Measurements from ENCODE around the gene TMOD2. TPM values are rescaled to one million over a fixed set of nuclear protein-coding genes. Genes with fewer than 3 reads are reported as not detected.

The TMOD2 gene
- total RNA-seq, 1 donor from 2014 or later: 1.9 TPM

DNA sequence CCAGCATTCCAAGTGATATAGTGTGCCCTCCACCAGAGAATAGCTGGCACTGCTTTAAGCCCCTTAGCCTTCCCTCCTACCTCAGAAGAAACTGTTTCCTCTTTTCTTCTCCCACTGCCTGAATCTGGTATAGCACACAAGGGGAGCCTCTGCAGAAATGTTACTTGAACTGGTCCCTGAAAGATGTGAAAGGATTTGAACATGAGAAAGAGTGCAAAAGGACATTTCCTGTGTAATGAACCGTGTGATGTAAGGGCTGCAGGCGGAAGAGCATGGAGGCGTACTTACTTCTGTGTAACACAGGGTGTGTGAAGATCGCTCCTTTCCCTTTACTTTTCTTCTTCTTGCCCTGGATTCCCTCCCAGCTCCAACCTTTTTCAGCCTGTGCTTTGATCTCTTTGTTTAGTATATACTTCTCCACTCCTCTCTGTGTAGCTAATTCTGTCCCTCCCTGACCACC, 86.4 kb downstream of the TMOD2 start:
- DNase-seq (ENCODE audit: low spot score): peak; percentile 13
- Histone ChIP-seq H3K27ac (no peak overlapping the region), H3K36me3 (no peaks in the 10 kb centered on the region), H3F3A (ENCODE audit: low read depth) (no peaks in the 10 kb centered on the region), H3K27me3 (no peaks in the 10 kb centered on the region), H2AFZ (replicated peaks) (no peak overlapping the region), H3K79me2 (ENCODE audit: low read depth) (peaks cover 56% of the 10 kb centered on the region), H4K20me1 (ENCODE audit: low read depth) (peaks cover 71% of the 10 kb centered on the region), H3K4me1 (peaks cover 15% of the 10 kb centered on the region), H3K4me2 (peak overlapping the region; percentile 27), H3K4me3 (no peak overlapping the region), H3K9ac (no peak overlapping the region), H3K9me3 (ENCODE audit: low read depth) (no peaks in the 10 kb centered on the region)
- H3K4me1 Mint-ChIP-seq: peaks cover 30% of the 10 kb centered on the region
- H3K27ac Mint-ChIP-seq: peak overlapping the region; percentile 78
- peak overlapping the region; percentile 70 for H3K4me3 Mint-ChIP-seq
- no peaks in the 10 kb centered on the region for H3K9me3 Mint-ChIP-seq
- no peaks in the 10 kb centered on the region for H3K36me3 Mint-ChIP-seq
- TF ChIP-seq EZH2 (IDR thresholded peaks at IDR 0.05) (no peak), EZH2phosphoT487 (IDR thresholded peaks at IDR 0.05) (no peak)
- TF ChIP-seq, protein P1, sequence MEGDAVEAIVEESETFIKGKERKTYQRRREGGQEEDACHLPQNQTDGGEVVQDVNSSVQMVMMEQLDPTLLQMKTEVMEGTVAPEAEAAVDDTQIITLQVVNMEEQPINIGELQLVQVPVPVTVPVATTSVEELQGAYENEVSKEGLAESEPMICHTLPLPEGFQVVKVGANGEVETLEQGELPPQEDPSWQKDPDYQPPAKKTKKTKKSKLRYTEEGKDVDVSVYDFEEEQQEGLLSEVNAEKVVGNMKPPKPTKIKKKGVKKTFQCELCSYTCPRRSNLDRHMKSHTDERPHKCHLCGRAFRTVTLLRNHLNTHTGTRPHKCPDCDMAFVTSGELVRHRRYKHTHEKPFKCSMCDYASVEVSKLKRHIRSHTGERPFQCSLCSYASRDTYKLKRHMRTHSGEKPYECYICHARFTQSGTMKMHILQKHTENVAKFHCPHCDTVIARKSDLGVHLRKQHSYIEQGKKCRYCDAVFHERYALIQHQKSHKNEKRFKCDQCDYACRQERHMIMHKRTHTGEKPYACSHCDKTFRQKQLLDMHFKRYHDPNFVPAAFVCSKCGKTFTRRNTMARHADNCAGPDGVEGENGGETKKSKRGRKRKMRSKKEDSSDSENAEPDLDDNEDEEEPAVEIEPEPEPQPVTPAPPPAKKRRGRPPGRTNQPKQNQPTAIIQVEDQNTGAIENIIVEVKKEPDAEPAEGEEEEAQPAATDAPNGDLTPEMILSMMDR (IDR thresholded peaks at IDR 0.05): no peak
- H3K27me3 Mint-ChIP-seq (ENCODE audit: insufficient read depth, low read depth): no peaks in the 10 kb centered on the region

DNA sequence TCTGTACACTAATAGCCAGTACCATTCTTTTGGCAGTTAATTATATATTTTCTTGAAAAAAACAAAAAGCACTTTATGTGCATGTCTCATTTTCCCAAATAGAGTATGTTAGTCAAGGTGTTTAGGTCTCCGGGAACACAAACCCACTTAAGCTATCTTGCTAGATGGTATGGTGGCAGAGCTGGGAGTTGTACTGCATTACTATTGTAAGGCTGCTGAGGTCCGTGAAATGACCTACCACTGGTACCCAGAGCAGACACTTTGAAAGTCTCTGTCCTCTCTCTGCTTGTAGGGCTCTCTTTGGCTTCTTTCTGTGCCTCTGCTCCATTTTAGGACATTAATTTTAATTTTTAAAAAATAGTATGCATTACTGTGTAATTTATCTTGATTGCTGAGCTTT, 86.9 kb downstream of the TMOD2 start:
- H3K4me3 ChIP-seq: no peak overlapping the region
- Mint-ChIP-seq H3K27ac (peak overlapping the region; percentile 78), H3K9me3 (no peaks in the 10 kb centered on the region), H3K36me3 (no peaks in the 10 kb centered on the region), H3K27me3 (ENCODE audit: insufficient read depth, low read depth) (no peaks in the 10 kb centered on the region), H3K4me1 (peaks cover 34% of the 10 kb centered on the region), H3K4me3 (peak overlapping the region; percentile 70)
- peaks cover 56% of the 10 kb centered on the region for H3K79me2 ChIP-seq (ENCODE audit: low read depth)
- no peaks in the 10 kb centered on the region for H3K27me3 ChIP-seq
- H3K36me3 ChIP-seq: no peaks in the 10 kb centered on the region
- no peak for DNase-seq (ENCODE audit: low spot score)
- peaks cover 69% of the 10 kb centered on the region for H4K20me1 ChIP-seq (ENCODE audit: low read depth)
- no peak overlapping the region for H3K9ac ChIP-seq
- TF ChIP-seq, protein P1 (IDR thresholded peaks at IDR 0.05): no peak
- no peak for TF ChIP-seq EZH2 (IDR thresholded peaks at IDR 0.05)
- no peak for TF ChIP-seq EZH2phosphoT487 (IDR thresholded peaks at IDR 0.05)
- H2AFZ ChIP-seq (replicated peaks): no peak overlapping the region
- no peak overlapping the region for H3K27ac ChIP-seq
- H3K9me3 ChIP-seq (ENCODE audit: low read depth): no peaks in the 10 kb centered on the region
- H3K4me1 ChIP-seq: peaks cover 19% of the 10 kb centered on the region
- no peaks in the 10 kb centered on the region for H3F3A ChIP-seq (ENCODE audit: low read depth)
- H3K4me2 ChIP-seq: peak overlapping the region; percentile 27

DNA sequence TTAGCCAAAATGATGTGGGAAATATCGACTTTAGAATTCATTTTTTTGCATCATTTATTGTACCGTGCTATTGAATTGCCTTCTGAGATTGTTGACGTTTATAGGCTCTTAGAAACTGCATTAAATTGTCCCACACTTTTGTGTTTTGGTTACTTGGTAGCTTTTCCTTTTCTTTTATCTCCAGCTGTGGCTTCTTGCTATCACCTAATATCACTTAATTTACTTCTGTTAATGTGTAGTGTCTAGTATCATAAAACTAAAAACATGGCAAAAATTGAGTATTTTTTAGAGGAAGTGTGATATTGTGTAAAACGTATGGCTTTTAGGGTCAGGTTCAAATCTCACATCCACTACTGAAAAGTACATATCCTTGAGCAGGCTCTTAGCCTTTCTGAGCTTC, 89.3 kb downstream of the TMOD2 start:
- H4K20me1 ChIP-seq (ENCODE audit: low read depth): peaks cover 50% of the 10 kb centered on the region
- peaks cover 32% of the 10 kb centered on the region for H3K4me1 Mint-ChIP-seq
- H3K36me3 ChIP-seq: no peaks in the 10 kb centered on the region
- no peak overlapping the region for H3K4me2 ChIP-seq
- H3K27ac ChIP-seq: no peak overlapping the region
- no peaks in the 10 kb centered on the region for H3F3A ChIP-seq (ENCODE audit: low read depth)
- H3K27ac Mint-ChIP-seq: no peak overlapping the region
- H3K79me2 ChIP-seq (ENCODE audit: low read depth): peaks cover 60% of the 10 kb centered on the region
- H3K4me3 Mint-ChIP-seq: no peak overlapping the region
- H3K27me3 Mint-ChIP-seq (ENCODE audit: insufficient read depth, low read depth): no peaks in the 10 kb centered on the region
- H3K4me3 ChIP-seq: no peak overlapping the region
- no peaks in the 10 kb centered on the region for H3K36me3 Mint-ChIP-seq
- H3K9me3 ChIP-seq (ENCODE audit: low read depth): no peaks in the 10 kb centered on the region
- no peaks in the 10 kb centered on the region for H3K9me3 Mint-ChIP-seq
- H3K27me3 ChIP-seq: no peaks in the 10 kb centered on the region
- no peak overlapping the region for H3K9ac ChIP-seq
- TF ChIP-seq EZH2phosphoT487 (IDR thresholded peaks at IDR 0.05): no peak
- no peak for TF ChIP-seq EZH2 (IDR thresholded peaks at IDR 0.05)
- TF ChIP-seq, protein P1 (IDR thresholded peaks at IDR 0.05): no peak
- no peak overlapping the region for H2AFZ ChIP-seq (replicated peaks)
- DNase-seq (ENCODE audit: low spot score): no peak
- peaks cover 21% of the 10 kb centered on the region for H3K4me1 ChIP-seq
